MM.1S (cell line): ENCODE data around the gene SLC25A25.

Source experiments
- DNase-seq: peaks from one replicate; pipeline ENCODE4 v3.0.0-alpha.2; 2015
- H2AFZ ChIP-seq: fragments of 300-600 bp; sonication (generic); 2 replicates; pipeline ENCODE4 v1.6.0; 2016; ENCODE audit warnings: antibody characterized with exemption, low read length
- H3F3A ChIP-seq: fragments of 300-600 bp; sonication (generic); 2 replicates; pipeline ENCODE4 v1.6.1; 2016; ENCODE audit warnings: mild to moderate bottlenecking, antibody characterized with exemption, low read length, moderate library complexity, mixed read lengths; ENCODE audit not compliant: insufficient read depth
- H3K27ac ChIP-seq: fragments of 300-600 bp; sonication (generic); 2 replicates; pipeline ENCODE4 v1.5.1; 2016; ENCODE audit warnings: mild to moderate bottlenecking, low read length
- H3K27me3 ChIP-seq: fragments of 300-600 bp; sonication (generic); replicated peaks from 2 replicates; pipeline ENCODE4 v1.6.0; 2016; ENCODE audit warnings: low read length; ENCODE audit not compliant: insufficient read depth
- H3K36me3 ChIP-seq: fragments of 300-600 bp; sonication (generic); replicated peaks from 2 replicates; pipeline ENCODE4 v1.6.1; 2016; ENCODE audit warnings: mild to moderate bottlenecking, low read length, mixed read lengths; ENCODE audit not compliant: insufficient read depth
- H3K4me1 ChIP-seq: fragments of 300-600 bp; sonication (generic); 2 replicates; pipeline ENCODE4 v1.6.1; 2016; ENCODE audit warnings: low read length, mixed read lengths
- H3K4me2 ChIP-seq: fragments of 300-600 bp; sonication (generic); 2 replicates; pipeline ENCODE4 v1.6.0; 2016; ENCODE audit warnings: low read depth, low read length
- H3K4me3 ChIP-seq: fragments of 300-600 bp; sonication (generic); 2 replicates; pipeline ENCODE4 v1.5.1; 2016; ENCODE audit warnings: low read length, mixed read lengths
- H3K79me2 ChIP-seq: fragments of 300-600 bp; sonication (generic); 2 replicates; pipeline ENCODE4 v1.6.1; 2016; ENCODE audit warnings: mixed run types, low read length, mixed read lengths
- H3K9ac ChIP-seq: fragments of 300-600 bp; sonication (generic); 2 replicates; pipeline ENCODE4 v1.6.1; 2016; ENCODE audit warnings: low read length, mixed read lengths
- H3K9me2 ChIP-seq: fragments of 300-600 bp; sonication (generic); replicated peaks from 2 replicates; pipeline ENCODE4 v1.6.1; 2016; ENCODE audit warnings: mild to moderate bottlenecking, low read length, mixed read lengths; ENCODE audit not compliant: insufficient read depth
- H3K9me3 ChIP-seq: fragments of 300-600 bp; sonication (generic); replicated peaks from 2 replicates; pipeline ENCODE4 v1.6.1; 2016; ENCODE audit warnings: mild to moderate bottlenecking, low read length, mixed read lengths; ENCODE audit not compliant: insufficient read depth
- H4K20me1 ChIP-seq: fragments of 300-600 bp; sonication (generic); 2 replicates; pipeline ENCODE4 v1.6.1; 2016; ENCODE audit warnings: mild to moderate bottlenecking, low read length, moderate library complexity, mixed read lengths; ENCODE audit not compliant: insufficient read depth
- CTCF ChIP-seq: fragments of 300-600 bp; sonication (generic); IDR thresholded peaks from 2 replicates; pipeline ENCODE4 v1.5.1; 2016; ENCODE audit warnings: antibody characterized with exemption, low read length, mixed read lengths
- EZH2 ChIP-seq: fragments of 300-600 bp; sonication (generic); optimal IDR thresholded peaks from 2 replicates; pipeline ENCODE3; 2017; ENCODE audit warnings: low read depth, mild to moderate bottlenecking, antibody characterized with exemption, low read length, mixed read lengths
- EZH2phosphoT487 ChIP-seq: fragments of 300-600 bp; sonication (generic); IDR thresholded peaks from 2 replicates; pipeline ENCODE4 v1.6.1; 2018; ENCODE audit warnings: antibody characterized with exemption, low read length

Gene SLC25A25

GRCh38 chr9:128078504-128079434 lies 10.7 kb downstream of the SLC25A25 start:
- no peaks in the 10 kb centered on the region for H3K27me3 ChIP-seq
- H2AFZ ChIP-seq: no peak overlapping the region
- no peaks in the 10 kb centered on the region for H3K36me3 ChIP-seq
- peak overlapping the region; percentile 78 for H3K4me2 ChIP-seq
- H3K79me2 ChIP-seq: peaks cover 97% of the 10 kb centered on the region
- H3K4me1 ChIP-seq: peaks cover 56% of the 10 kb centered on the region
- H3K9me3 ChIP-seq: no peaks in the 10 kb centered on the region
- TF ChIP-seq EZH2phosphoT487: no peak
- no peak for TF ChIP-seq CTCF
- TF ChIP-seq EZH2: no peak
- peak overlapping the region; percentile 92 for H3K27ac ChIP-seq
- no peaks in the 10 kb centered on the region for H3K9me2 ChIP-seq
- H4K20me1 ChIP-seq: no peaks in the 10 kb centered on the region
- peaks cover 57% of the 10 kb centered on the region for H3F3A ChIP-seq
- peak; percentile 80 for DNase-seq
- H3K4me3 ChIP-seq: peak overlapping the region; percentile 11
- peak overlapping the region; percentile 56 for H3K9ac ChIP-seq

DNA sequence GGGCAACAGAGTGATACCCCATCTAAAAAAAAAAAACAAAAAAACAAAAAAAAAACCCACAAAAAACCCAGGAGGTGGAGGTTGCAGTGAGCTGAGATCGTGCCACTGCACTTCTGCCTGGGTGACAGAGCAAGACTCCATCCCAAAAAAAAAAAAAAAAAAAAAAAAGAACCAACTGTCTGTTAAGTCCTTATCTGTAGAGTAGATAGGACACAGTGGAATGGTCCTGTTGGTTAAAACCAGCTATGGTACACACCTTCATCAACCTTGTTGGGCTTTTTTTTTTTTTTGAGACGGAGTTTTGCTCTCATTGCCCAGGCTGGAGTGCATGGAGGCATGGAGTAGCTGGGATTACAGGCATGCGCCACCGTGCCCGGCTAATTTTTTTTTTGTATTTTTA lies 12.2 kb downstream of the SLC25A25 start:
- Histone ChIP-seq H3K4me1 (peaks cover 53% of the 10 kb centered on the region), H4K20me1 (no peaks in the 10 kb centered on the region), H3K27me3 (no peaks in the 10 kb centered on the region), H3K9ac (no peak overlapping the region), H3K4me2 (peak overlapping the region; percentile 85; the same call in 1 of the 2 replicates), H3K27ac (peak overlapping the region; percentile 97; the same call in 1 of the 2 replicates), H3K4me3 (no peak overlapping the region), H3K79me2 (peaks cover 97% of the 10 kb centered on the region), H3K36me3 (no peaks in the 10 kb centered on the region; the same call in 1 of the 2 replicates), H3K9me3 (no peaks in the 10 kb centered on the region), H3K9me2 (no peaks in the 10 kb centered on the region), H2AFZ (no peak overlapping the region), H3F3A (peaks cover 55% of the 10 kb centered on the region)
- no peak for DNase-seq
- no peak for TF ChIP-seq EZH2phosphoT487
- no peak for TF ChIP-seq CTCF
- no peak for TF ChIP-seq EZH2

DNA sequence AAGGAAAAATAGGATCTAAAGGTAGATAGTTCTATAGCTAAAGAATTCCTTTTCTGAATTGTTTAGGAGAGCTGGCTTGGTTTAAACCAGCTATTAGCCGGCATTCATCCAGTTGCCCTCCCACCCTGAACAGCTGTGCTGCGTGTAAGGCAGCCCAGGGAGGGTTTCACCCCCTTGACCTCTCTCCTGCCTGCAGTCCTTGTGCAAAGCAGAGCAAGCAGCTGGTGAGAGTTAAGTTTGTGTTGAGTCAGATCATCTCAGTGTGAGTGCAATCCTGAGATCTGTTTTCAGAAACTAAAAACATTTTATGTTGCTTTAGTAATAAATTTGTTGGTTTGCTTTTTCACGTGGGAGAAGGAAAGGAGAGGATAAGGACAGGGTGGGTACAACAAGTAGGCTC lies 13.0 kb downstream of the SLC25A25 start:
- no peak for TF ChIP-seq CTCF
- no peak for TF ChIP-seq EZH2phosphoT487
- TF ChIP-seq EZH2: no peak
- Histone ChIP-seq H2AFZ (no peak overlapping the region), H3K27me3 (no peaks in the 10 kb centered on the region), H3K9me2 (no peaks in the 10 kb centered on the region), H3K9me3 (no peaks in the 10 kb centered on the region), H3K4me3 (no peak overlapping the region), H3K4me2 (peak overlapping the region; percentile 85), H3K36me3 (no peaks in the 10 kb centered on the region; the same call in 1 of the 2 replicates), H3F3A (peaks cover 55% of the 10 kb centered on the region), H3K9ac (peak overlapping the region; percentile 61), H3K79me2 (peaks cover 97% of the 10 kb centered on the region), H4K20me1 (0 out of 2 replicates have a peak, but pooled peaks cover 4% of the 10 kb centered on the region), H3K27ac (peak overlapping the region; percentile 97), H3K4me1 (peaks cover 53% of the 10 kb centered on the region)
- peak; percentile 78 for DNase-seq
